Measurements from ENCODE around the gene PCDH15.

GRCh38 chr10:54133203-54133602 lies 667.8 kb downstream of the PCDH15 start:
- TF ChIP-seq, protein P1, sequence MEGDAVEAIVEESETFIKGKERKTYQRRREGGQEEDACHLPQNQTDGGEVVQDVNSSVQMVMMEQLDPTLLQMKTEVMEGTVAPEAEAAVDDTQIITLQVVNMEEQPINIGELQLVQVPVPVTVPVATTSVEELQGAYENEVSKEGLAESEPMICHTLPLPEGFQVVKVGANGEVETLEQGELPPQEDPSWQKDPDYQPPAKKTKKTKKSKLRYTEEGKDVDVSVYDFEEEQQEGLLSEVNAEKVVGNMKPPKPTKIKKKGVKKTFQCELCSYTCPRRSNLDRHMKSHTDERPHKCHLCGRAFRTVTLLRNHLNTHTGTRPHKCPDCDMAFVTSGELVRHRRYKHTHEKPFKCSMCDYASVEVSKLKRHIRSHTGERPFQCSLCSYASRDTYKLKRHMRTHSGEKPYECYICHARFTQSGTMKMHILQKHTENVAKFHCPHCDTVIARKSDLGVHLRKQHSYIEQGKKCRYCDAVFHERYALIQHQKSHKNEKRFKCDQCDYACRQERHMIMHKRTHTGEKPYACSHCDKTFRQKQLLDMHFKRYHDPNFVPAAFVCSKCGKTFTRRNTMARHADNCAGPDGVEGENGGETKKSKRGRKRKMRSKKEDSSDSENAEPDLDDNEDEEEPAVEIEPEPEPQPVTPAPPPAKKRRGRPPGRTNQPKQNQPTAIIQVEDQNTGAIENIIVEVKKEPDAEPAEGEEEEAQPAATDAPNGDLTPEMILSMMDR (IDR thresholded peaks at IDR 0.05 in 4 of 5, conservative IDR thresholded peaks at IDR 0.05 in 1 of 5) = no peak
- TF ChIP-seq POLR2A (IDR thresholded peaks at IDR 0.05) = no peak
